A673 (cell line): ENCODE measurements around the gene SCRN1.

Source experiments
- EZH2 ChIP-seq: fragments of 200-600 bp; sonication (generic); IDR thresholded peaks from 2 replicates; pipeline ENCODE4 v1.6.1; 2017; ENCODE audit warnings: borderline replicate concordance, low read depth, mild to moderate bottlenecking, mixed read lengths, antibody characterized with exemption, low read length; ENCODE audit not compliant: poor library complexity, severe bottlenecking
- TF ChIP-seq, protein P1 (sequence below): fragments of 300-800, 200-600 bp; sonication (generic); conservative IDR thresholded peaks from 2 replicates; pipeline ENCODE4 v1.5.1; 2017; ENCODE audit warnings: low read depth, mild to moderate bottlenecking, antibody characterized with exemption, low read length, moderate library complexity, mixed read lengths

GRCh38 chr7:29886827-29887226, 102.8 kb downstream of the SCRN1 start:
- TF ChIP-seq, protein P1, sequence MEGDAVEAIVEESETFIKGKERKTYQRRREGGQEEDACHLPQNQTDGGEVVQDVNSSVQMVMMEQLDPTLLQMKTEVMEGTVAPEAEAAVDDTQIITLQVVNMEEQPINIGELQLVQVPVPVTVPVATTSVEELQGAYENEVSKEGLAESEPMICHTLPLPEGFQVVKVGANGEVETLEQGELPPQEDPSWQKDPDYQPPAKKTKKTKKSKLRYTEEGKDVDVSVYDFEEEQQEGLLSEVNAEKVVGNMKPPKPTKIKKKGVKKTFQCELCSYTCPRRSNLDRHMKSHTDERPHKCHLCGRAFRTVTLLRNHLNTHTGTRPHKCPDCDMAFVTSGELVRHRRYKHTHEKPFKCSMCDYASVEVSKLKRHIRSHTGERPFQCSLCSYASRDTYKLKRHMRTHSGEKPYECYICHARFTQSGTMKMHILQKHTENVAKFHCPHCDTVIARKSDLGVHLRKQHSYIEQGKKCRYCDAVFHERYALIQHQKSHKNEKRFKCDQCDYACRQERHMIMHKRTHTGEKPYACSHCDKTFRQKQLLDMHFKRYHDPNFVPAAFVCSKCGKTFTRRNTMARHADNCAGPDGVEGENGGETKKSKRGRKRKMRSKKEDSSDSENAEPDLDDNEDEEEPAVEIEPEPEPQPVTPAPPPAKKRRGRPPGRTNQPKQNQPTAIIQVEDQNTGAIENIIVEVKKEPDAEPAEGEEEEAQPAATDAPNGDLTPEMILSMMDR, result no peak
- TF ChIP-seq EZH2, result no peak
